ENCODE results near the gene COIL.

DNA sequence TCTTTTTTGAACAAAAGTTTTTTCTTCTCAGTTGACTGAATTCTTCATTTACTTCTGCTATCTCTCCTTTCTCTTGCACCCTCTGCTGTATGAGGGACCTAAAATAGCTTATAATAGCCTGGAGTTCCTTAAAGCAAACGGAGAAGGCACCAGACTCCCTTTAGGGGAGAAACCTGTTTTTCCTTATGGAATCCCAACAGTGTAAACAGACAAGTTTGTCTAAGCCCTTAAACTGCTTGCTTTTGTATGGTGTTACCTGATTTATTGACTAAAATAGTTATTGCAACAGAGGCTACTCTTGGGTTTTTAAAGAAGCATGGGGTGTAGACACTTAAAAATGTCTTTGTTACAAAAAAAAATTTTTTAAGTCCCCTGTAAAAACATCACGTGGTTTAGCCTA is 34.1 kb downstream of the COIL start:
- TF ChIP-seq, protein P1, sequence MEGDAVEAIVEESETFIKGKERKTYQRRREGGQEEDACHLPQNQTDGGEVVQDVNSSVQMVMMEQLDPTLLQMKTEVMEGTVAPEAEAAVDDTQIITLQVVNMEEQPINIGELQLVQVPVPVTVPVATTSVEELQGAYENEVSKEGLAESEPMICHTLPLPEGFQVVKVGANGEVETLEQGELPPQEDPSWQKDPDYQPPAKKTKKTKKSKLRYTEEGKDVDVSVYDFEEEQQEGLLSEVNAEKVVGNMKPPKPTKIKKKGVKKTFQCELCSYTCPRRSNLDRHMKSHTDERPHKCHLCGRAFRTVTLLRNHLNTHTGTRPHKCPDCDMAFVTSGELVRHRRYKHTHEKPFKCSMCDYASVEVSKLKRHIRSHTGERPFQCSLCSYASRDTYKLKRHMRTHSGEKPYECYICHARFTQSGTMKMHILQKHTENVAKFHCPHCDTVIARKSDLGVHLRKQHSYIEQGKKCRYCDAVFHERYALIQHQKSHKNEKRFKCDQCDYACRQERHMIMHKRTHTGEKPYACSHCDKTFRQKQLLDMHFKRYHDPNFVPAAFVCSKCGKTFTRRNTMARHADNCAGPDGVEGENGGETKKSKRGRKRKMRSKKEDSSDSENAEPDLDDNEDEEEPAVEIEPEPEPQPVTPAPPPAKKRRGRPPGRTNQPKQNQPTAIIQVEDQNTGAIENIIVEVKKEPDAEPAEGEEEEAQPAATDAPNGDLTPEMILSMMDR (IDR thresholded peaks at IDR 0.05): no peak
- TF ChIP-seq POLR2A (IDR thresholded peaks at IDR 0.05): no peak
